Right lobe of liver (tissue), 6 donors: ENCODE measurements around the gene HRH2. TPM values are rescaled to one million over a fixed set of nuclear protein-coding genes. Genes with fewer than 3 reads are reported as not detected.
A peak's percentile ranks its signal among the peaks of the same experiment; 100 is the strongest.

ENCODE experiments used
- ATAC-seq, 4 donors: fragments of 200-7000 bp; cut with Tn5 transposase; one replicate each; pipeline ENCODE4 v1.9.1; 2020; ENCODE audit warnings: mild to moderate bottlenecking in 4 of 4, moderate library complexity in 4 of 4
- DNase-seq, 3 donors: peaks; one replicate each; pipeline ENCODE4 v3.0.0-alpha.2; 2020
- H3K27ac ChIP-seq, 3 donors: fragments of 200-600 bp; one replicate each; pipeline ENCODE4 v1.8.0; 2022
- H3K27me3 ChIP-seq, 2 donors: fragments of 200-600 bp; one replicate each; pipeline ENCODE4 v1.8.0; 2022
- H3K36me3 ChIP-seq, 4 donors: fragments of 200-600 bp; sonication (generic) in 1 of 4; one replicate each; pipeline versions ENCODE4 v1.5.1 to v1.8.0; 2017 to 2022; ENCODE audit warnings: control low read depth in 1 of 4
- H3K4me1 ChIP-seq, 4 donors: fragments of 200-600 bp; sonication (generic) in 1 of 4; one replicate each; pipeline versions ENCODE4 v1.5.1 to v1.8.0; 2017 to 2022; ENCODE audit warnings: control low read depth in 1 of 4
- H3K4me3 ChIP-seq, 3 donors: fragments of 200-600 bp; one replicate each; pipeline ENCODE4 v1.8.0; 2022
- H3K9me3 ChIP-seq, 4 donors: fragments of 200-600 bp; sonication (generic) in 1 of 4; one replicate each; pipeline versions ENCODE4 v1.5.1 to v1.8.0; 2017 to 2022; ENCODE audit warnings: control low read depth in 1 of 4
- CTCF ChIP-seq, 4 donors: fragments of 200-600 bp in 3 of 4; fragments of 450-650 bp in 1 of 4; IDR thresholded peaks; one replicate each; pipeline versions ENCODE4 v1.5.1 to v1.8.0; 2016 to 2022; ENCODE audit warnings: antibody characterized with exemption in 4 of 4, mild to moderate bottlenecking in 2 of 4
- POLR2A ChIP-seq: fragments of 450-650 bp; IDR thresholded peaks from one replicate; pipeline ENCODE4 v1.6.1; 2017; ENCODE audit warnings: antibody characterized with exemption, mild to moderate bottlenecking
- WGBS: methylation state at CpG from one replicate; pipeline ENCODE4 v1.1.6; 2018; ENCODE audit warnings: low coverage, low lambda C conversion rate; ENCODE audit not compliant: insufficient coverage; ENCODE audit errors: missing lambda C conversion rate; 5-methylcytosine and 5-hydroxymethylcytosine counted together
- intact Hi-C, 2 donors: fragments of 100-400 bp; cut with DNase I; formaldehyde crosslinking; loops; one replicate each; pipeline versions ENCODE4 v1.11.2 to v1.14.1; 2022
- total RNA-seq, 6 experiments: library from RNA; depleted of rRNA in 2 of 6; stranded (reverse); fragments of >200 nt in 2 of 6; fragmentation: NEBNext Ultra II Directional in 3 of 6; extraction: Animal tissue kit (Norgen Biotek cat#: 25700) in 3 of 6; gene quantifications; one replicate each; pipeline versions ENCODE4 v1.1.0 to v1.2.4, GENCODE V29; 2016 to 2023
- donor health status: DM: no; HTN: yes; CAD: no.
- donor health status: DM: no; HTN: no; CAD: no.
- donor health status: DM: no; HTN: no; CAD: no.
- donor health status: DM: no; HTN: yes; CAD: no.
- donor health status: DM: no; HTN: yes; CAD: no.

The HRH2 gene
- total RNA-seq, 6 experiments from 2014 or later, result 0.29 to 2.5 (median 0.87) TPM

GRCh38 chr5:175728885-175729828 lies 71.3 kb downstream of the HRH2 start:
- DNase-seq, result no peak
- Histone ChIP-seq H3K27me3 (peaks cover 0 to 8% of the 10 kb centered on the region in 2 donors), H3K4me3 (no peak overlapping the region), H3K4me1 (no peaks in the 10 kb centered on the region), H3K36me3 (no peaks in the 10 kb centered on the region), H3K9me3 (no peaks in the 10 kb centered on the region), H3K27ac (no peak overlapping the region)
- no peak for TF ChIP-seq POLR2A
- no peak for TF ChIP-seq CTCF (IDR thresholded peaks at IDR 0.05)
- 11% methylated on average over 27 of the region's 33 CpGs for WGBS
- intact Hi-C loops, result no loop called here
- peak in 2 of 4 donors; percentile 6 to 8 for ATAC-seq

- Histone ChIP-seq H3K4me3 (no peak overlapping the region), H3K36me3 (no peaks in the 10 kb centered on the region), H3K27me3 (peaks cover 0 to 8% of the 10 kb centered on the region in 2 donors), H3K4me1 (no peaks in the 10 kb centered on the region), H3K27ac (no peak overlapping the region), H3K9me3 (no peaks in the 10 kb centered on the region)
- intact Hi-C loops, result no loop called here
- DNase-seq (peak; percentile 90 to 94 (median 93)), ATAC-seq (peak; percentile 98 to 100 (median 100))
- WGBS, result 5% methylated on average over 8 of the region's 9 CpGs
- TF ChIP-seq CTCF (IDR thresholded peaks at IDR 0.05), result peak; percentile 92 to 99 (median 96)
- no peak for TF ChIP-seq POLR2A
Measured at GRCh38 chr5:175729829-175730277, 72.0 kb downstream of the HRH2 start.

GRCh38 chr5:175731172-175731571 lies 73.3 kb downstream of the HRH2 start:
- WGBS, result 41% methylated on average over 3 of the region's 3 CpGs
- H3K27ac ChIP-seq, result no peak overlapping the region
- DNase-seq (no peak), ATAC-seq (no peak)
- H3K4me1 ChIP-seq, result no peaks in the 10 kb centered on the region
- intact Hi-C loops, result no loop called here
- H3K27me3 ChIP-seq, result peaks cover 0 to 8% of the 10 kb centered on the region in 2 donors
- TF ChIP-seq CTCF (IDR thresholded peaks at IDR 0.05) (no peak), POLR2A (no peak)
- H3K9me3 ChIP-seq, result no peaks in the 10 kb centered on the region
- H3K36me3 ChIP-seq, result no peaks in the 10 kb centered on the region
- no peak overlapping the region for H3K4me3 ChIP-seq

- no peak for ATAC-seq
- 47% methylated on average over 2 of the region's 4 CpGs for WGBS
- no peak overlapping the region for H3K4me3 ChIP-seq
- no peak for DNase-seq
- H3K27ac ChIP-seq, result no peak overlapping the region
- intact Hi-C loops, result no loop called here
- H3K36me3 ChIP-seq, result no peaks in the 10 kb centered on the region
- no peaks in the 10 kb centered on the region for H3K9me3 ChIP-seq
- TF ChIP-seq POLR2A, result no peak
- no peak for TF ChIP-seq CTCF (IDR thresholded peaks at IDR 0.05)
- H3K4me1 ChIP-seq, result no peaks in the 10 kb centered on the region
- peaks cover 0 to 8% of the 10 kb centered on the region in 2 donors for H3K27me3 ChIP-seq
Measured at GRCh38 chr5:175731756-175732465, 74.0 kb downstream of the HRH2 start.
